Measurements from ENCODE around the gene RANBP17. TPM values are rescaled to one million over a fixed set of nuclear protein-coding genes. Genes with fewer than 3 reads are reported as not detected.

RANBP17 gene
- total RNA-seq, 2 experiments from 2014 or later = not detected

DNA sequence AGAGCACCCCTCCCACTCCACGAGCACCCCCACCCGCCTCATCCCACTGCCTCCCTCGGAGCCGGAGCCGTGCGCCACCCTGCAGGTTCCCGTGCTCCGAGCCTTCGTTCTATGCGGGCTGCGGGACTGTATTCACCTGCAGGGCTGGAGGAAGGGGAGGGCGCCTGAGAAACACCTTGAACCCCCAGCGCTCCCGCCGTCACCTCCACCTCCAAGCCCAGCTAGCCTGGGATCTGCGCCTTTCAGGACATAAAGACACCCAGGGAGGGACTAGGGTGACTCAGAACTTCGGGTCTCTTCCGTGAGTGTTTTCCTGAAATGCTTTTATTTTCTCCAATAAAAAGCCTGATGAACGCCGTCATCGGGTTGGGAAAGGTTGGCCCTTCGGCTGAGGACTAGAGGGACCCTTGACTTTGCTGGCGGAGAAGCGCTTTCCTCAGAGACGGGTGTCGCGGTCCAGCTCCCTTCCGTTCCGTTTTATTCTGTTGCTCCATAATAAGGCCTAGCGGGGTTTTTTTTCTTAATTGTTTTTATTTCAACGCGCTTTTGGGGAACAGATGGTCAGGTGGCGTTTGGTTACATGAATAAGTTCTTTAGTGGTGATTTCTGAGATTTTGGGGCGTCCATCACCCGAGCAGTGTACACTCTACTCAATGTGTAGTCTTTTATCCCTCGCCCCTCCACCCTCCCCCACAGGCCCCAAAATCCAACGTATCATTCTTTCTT is 451.8 kb downstream of the RANBP17 start:
- Mint-ChIP-seq H3K4me1 (peaks cover 23% of the 10 kb centered on the region), H3K27me3 (peaks cover 58% of the 10 kb centered on the region), H3K4me3 (no peak overlapping the region), H3K27ac (no peak overlapping the region), H3K9me3 (ENCODE audit: low read depth) (no peaks in the 10 kb centered on the region), H3K36me3 (ENCODE audit: low read depth) (no peaks in the 10 kb centered on the region)
- POLR2A ChIA-PET = no interaction called here
- intact Hi-C loops (cut with DNase I, micrococcal nuclease) = loop anchor here (2.0 to 10.0 kb wide), 3 partner anchors 23 to 1931 kb away; no protein-coding TSS in a partner anchor
- CTCF ChIA-PET = no interaction called here
- DNase-seq (peak; percentile 17), ATAC-seq (no peak)

DNA sequence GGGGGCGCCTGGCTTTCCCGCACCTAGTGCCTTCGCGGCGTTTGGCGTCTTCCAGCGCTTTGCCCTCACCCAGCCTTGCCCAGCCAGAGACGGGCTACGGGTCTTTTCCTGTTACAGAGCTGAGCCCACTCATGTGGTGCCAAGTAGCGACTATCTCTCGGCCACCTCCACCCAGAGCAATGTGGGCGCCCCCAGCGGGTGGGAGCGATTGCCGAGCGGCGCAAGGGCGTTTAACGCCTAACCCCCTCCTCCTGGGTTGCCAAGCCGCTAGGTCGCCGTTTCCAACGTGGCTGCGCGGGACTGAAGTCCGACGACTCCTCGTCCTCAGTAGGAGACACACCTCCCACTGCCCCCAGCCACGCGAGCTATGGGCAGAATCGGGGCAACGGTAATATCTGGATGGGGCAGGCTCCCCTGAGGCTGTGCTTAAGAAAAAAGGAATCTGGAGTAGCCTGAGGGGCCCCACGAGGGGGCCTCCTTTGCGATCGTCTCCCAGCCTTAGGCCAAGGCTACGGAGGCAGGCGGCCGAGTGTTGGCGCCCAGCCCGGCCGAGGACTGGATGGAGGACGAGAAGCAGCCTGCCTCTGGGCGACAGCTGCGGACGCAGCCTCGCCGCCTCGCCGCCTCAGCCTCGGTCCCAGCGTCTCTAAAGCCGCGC is 453.0 kb downstream of the RANBP17 start:
- ATAC-seq = no peak
- ChIA-PET POLR2A (no interaction called here), CTCF (interaction anchor here (1.3 kb wide), 1 partner anchor 8 kb away, joined by 3 read pairs; no protein-coding TSS in a partner anchor)
- Mint-ChIP-seq H3K9me3 (ENCODE audit: low read depth) (no peaks in the 10 kb centered on the region), H3K4me3 (no peak overlapping the region), H3K4me1 (peaks cover 23% of the 10 kb centered on the region), H3K27ac (no peak overlapping the region), H3K27me3 (peaks cover 65% of the 10 kb centered on the region), H3K36me3 (ENCODE audit: low read depth) (no peaks in the 10 kb centered on the region)
- intact Hi-C loops (cut with DNase I, micrococcal nuclease) = loop anchor here (5.0 to 10.0 kb wide), 2 partner anchors 1917 to 1930 kb away; no protein-coding TSS in a partner anchor
- DNase-seq = peak; percentile 7

DNA sequence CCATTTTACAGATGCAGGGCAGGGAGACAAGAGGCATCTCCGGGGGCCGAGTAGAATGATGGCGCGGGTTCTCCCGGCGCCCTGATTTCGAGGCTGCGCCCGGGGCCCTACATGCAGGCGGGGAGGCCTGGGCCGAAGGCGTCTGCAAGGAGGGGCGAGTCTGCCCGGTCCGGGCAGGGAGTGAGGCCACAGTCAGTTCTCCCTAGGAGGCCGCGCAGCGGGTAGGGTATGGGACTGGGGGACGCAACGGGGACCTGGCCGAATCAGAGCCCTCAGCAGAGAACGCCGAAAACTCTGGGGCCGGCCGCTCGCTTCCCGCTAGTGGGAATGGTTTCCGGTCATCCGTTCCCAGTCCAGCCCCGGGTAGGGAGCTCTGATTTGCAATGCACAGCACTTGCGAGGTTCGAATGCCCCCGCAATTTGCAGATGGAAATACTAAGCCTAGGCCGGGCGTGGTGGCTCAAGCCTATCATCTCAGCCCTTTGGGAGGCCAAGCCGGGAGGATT is 453.6 kb downstream of the RANBP17 start:
- Mint-ChIP-seq H3K4me3 (no peak overlapping the region), H3K9me3 (ENCODE audit: low read depth) (no peaks in the 10 kb centered on the region), H3K36me3 (ENCODE audit: low read depth) (no peaks in the 10 kb centered on the region), H3K27me3 (peaks cover 65% of the 10 kb centered on the region), H3K4me1 (peaks cover 22% of the 10 kb centered on the region), H3K27ac (no peak overlapping the region)
- DNase-seq (no peak), ATAC-seq (no peak)
- ChIA-PET POLR2A (no interaction called here), CTCF (interaction anchor here (1.3 kb wide), 1 partner anchor 9 kb away, joined by 3 read pairs; no protein-coding TSS in a partner anchor)
- intact Hi-C loops (cut with DNase I, micrococcal nuclease) = loop anchor here in 1 of 2 experiments (10.0 kb wide), 1 partner anchor 1929 kb away; no protein-coding TSS in a partner anchor

DNA sequence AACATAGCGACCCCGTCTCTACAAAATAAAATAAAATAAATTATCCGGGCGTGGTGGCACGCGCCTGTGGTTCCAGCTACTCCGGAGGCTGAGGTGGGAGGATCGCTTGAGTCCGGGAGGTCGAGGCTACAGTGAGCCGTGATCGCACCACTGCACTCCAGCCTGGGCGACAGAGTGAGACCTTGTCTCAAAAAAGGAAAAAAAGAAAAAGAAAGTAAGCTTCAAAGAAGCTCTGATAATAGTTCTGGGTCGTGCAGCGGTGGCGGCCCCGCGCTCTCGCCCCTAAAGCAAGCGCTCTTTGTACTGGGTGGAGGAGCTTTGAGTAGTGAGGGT is 454.1 kb downstream of the RANBP17 start:
- intact Hi-C loops (cut with DNase I, micrococcal nuclease) = loop anchor here in 1 of 2 experiments (10.0 kb wide), 1 partner anchor 1929 kb away; no protein-coding TSS in a partner anchor
- DNase-seq (no peak), ATAC-seq (no peak)
- peak overlapping the region; percentile 23 for H3K4me3 Mint-ChIP-seq
- no peak overlapping the region for H3K27ac Mint-ChIP-seq
- no peaks in the 10 kb centered on the region for H3K36me3 Mint-ChIP-seq (ENCODE audit: low read depth)
- H3K4me1 Mint-ChIP-seq = peaks cover 17% of the 10 kb centered on the region
- CTCF ChIA-PET = interaction anchor here (1.3 kb wide), 1 partner anchor 9 kb away, joined by 3 read pairs; no protein-coding TSS in a partner anchor
- H3K27me3 Mint-ChIP-seq = peaks cover 61% of the 10 kb centered on the region
- H3K9me3 Mint-ChIP-seq (ENCODE audit: low read depth) = no peaks in the 10 kb centered on the region
- POLR2A ChIA-PET = no interaction called here

DNA sequence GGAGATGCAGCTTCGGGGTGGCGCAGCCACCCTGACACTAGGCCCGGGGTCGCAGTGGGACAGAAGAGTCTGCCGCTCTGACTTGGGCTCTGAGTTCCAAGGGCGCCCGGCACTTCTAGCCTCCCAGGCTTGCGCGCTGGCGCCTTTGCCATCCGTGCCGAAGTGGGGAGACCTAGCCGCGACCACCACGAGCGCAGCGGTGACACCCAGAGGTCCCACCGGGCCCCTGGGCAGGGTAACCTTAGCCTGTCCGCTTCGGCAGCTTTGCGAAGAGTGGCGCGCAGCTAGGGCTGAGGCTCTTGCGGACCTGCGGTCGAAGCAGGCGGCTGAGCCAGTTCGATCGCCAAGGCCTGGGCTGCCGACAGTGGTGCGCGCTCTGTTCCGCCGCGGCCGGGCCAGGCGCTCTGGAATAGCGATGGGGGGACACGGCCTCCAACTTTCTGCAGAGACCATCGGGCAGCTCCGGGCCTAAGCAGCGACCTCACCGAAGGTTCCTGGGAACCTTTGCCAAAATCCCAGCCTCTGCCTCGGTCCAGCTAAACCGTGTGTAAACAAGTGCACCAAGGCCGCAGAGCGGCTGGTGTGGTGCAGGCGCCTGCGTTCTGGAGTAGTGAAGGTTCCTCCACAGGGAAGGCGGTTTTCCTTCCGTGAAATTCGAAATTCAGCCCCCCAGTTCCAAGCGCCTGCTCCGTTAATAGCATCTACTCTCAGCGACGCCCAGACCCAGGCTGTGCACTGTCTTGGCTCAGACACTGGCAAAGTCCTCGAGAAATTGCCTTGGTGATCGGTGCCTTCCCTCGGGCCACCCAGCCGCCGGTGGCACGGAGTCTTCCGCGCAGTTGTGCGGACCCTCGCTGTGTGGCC is 454.7 kb downstream of the RANBP17 start:
- Mint-ChIP-seq H3K9me3 (ENCODE audit: low read depth) (no peaks in the 10 kb centered on the region), H3K4me1 (peaks cover 17% of the 10 kb centered on the region), H3K4me3 (peak overlapping the region; percentile 23), H3K27ac (no peak overlapping the region), H3K36me3 (ENCODE audit: low read depth) (no peaks in the 10 kb centered on the region), H3K27me3 (peaks cover 62% of the 10 kb centered on the region)
- ChIA-PET CTCF (interaction anchor here (1.3 kb wide), 1 partner anchor 10 kb away, joined by 3 read pairs; no protein-coding TSS in a partner anchor), POLR2A (interaction anchor here (0.6 kb wide), 1 partner anchor 44 kb away, joined by 4 read pairs; no protein-coding TSS in a partner anchor)
- intact Hi-C loops (cut with DNase I, micrococcal nuclease) = loop anchor here in 1 of 2 experiments (10.0 kb wide), 1 partner anchor 1928 kb away; no protein-coding TSS in a partner anchor
- ATAC-seq (no peak), DNase-seq (peak; percentile 14)

DNA sequence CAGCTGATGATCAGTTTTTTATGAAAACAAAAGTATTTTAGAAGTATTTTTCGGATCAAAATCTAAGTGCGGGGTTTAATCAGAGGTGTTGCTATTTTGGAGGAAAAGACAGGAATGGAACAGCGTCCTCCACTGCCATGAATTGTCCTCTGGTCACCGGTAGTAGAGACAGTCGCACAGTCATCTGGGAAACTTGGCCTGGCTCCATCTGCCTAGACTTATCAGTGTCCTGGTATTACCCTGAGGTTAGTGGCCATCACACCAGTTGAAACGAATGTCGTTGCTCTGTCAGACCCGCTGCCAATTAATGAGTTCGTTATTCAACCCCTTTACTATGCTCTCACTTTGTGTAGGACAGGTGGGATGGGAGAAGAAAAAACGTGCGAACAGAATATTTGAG is 455.4 kb downstream of the RANBP17 start:
- Mint-ChIP-seq H3K9me3 (ENCODE audit: low read depth) (no peaks in the 10 kb centered on the region), H3K4me3 (no peak overlapping the region), H3K36me3 (ENCODE audit: low read depth) (no peaks in the 10 kb centered on the region), H3K27ac (no peak overlapping the region), H3K27me3 (peaks cover 66% of the 10 kb centered on the region), H3K4me1 (peaks cover 17% of the 10 kb centered on the region)
- ChIA-PET CTCF (no interaction called here), POLR2A (no interaction called here)
- intact Hi-C loops (cut with DNase I, micrococcal nuclease) = loop anchor here in 1 of 2 experiments (10.0 kb wide), 1 partner anchor 1928 kb away; no protein-coding TSS in a partner anchor
- ATAC-seq = no peak
- no peak for DNase-seq

DNA sequence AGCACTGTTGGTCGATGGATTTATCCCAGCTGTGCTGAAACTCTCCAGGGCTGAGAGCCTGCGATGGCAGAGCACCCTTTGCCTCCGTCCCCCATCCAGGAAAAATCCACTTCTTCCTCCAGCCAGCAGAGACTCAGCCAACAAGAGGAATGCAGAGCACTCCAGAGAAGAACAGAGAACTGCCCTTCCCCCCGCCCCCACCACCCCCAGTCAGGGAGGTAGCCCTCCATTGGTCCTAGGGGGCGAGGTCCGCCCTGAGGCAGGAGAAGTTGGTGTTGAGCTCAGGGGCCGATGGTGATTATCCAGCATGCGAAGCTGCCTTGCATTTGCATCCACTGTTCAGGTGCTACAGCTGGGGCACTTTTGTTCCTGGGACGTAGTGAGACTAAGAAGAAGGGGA is 456.2 kb downstream of the RANBP17 start:
- no peak for ATAC-seq
- no peaks in the 10 kb centered on the region for H3K9me3 Mint-ChIP-seq (ENCODE audit: low read depth)
- no peak for DNase-seq
- no peak overlapping the region for H3K27ac Mint-ChIP-seq
- H3K4me1 Mint-ChIP-seq = peaks cover 10% of the 10 kb centered on the region
- H3K27me3 Mint-ChIP-seq = peaks cover 63% of the 10 kb centered on the region
- intact Hi-C loops (cut with DNase I, micrococcal nuclease) = loop anchor here in 1 of 2 experiments (10.0 kb wide), 1 partner anchor 1927 kb away; no protein-coding TSS in a partner anchor
- no peaks in the 10 kb centered on the region for H3K36me3 Mint-ChIP-seq (ENCODE audit: low read depth)
- POLR2A ChIA-PET = no interaction called here
- CTCF ChIA-PET = interaction anchor here (1.1 kb wide), 1 partner anchor 8 kb away, joined by 6 read pairs; no protein-coding TSS in a partner anchor
- H3K4me3 Mint-ChIP-seq = no peak overlapping the region

DNA sequence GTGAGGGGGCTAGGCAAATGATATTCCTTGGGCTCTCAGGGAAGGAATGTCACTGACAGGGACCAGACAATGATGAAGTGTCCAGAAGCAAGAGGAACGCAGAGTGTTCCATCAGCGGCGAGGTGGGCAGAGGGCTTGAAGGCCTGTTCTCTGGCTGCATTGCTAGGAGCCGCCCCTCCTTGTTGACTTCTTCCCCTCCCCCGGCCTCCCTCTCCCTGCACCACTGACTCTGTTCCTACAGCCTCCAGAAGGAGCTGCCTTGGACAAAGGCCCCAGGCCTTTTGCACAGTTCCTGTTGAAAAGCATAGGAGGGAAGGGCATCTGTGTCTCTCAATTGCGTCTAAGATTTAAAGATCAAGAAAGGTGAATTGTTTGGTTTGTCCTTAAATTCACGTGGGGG is 459.6 kb downstream of the RANBP17 start:
- Mint-ChIP-seq H3K4me1 (no peaks in the 10 kb centered on the region), H3K9me3 (ENCODE audit: low read depth) (no peaks in the 10 kb centered on the region), H3K27me3 (peaks cover 57% of the 10 kb centered on the region), H3K27ac (no peak overlapping the region), H3K4me3 (no peak overlapping the region), H3K36me3 (ENCODE audit: low read depth) (no peaks in the 10 kb centered on the region)
- DNase-seq = no peak
- intact Hi-C loops (cut with DNase I, micrococcal nuclease) = no loop called here
- ChIA-PET POLR2A (no interaction called here), CTCF (interaction anchor here (1.0 kb wide), 1 partner anchor 14 kb away, joined by 3 read pairs; no protein-coding TSS in a partner anchor)
- no peak for ATAC-seq

DNA sequence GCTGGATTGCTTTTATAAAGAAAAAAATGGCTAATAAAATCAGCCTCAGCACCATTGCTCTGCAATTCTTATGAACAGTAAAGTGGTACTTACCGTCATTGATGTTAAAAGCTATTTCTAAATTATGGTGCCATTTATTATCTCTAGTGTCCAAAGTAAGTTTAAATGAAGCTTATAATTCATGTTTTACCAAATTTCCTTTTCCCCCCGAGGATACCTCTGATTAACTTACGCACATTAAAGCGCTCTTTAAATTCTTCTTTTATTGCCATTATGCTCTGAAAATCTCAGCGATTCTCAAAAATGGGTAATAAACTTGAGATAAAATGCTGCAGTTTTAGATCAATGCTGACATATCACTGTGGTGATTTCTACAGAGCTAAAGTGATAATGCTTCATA is 460.7 kb downstream of the RANBP17 start:
- DNase-seq (no peak), ATAC-seq (no peak)
- Mint-ChIP-seq H3K36me3 (ENCODE audit: low read depth) (no peaks in the 10 kb centered on the region), H3K27ac (no peak overlapping the region), H3K27me3 (peaks cover 53% of the 10 kb centered on the region), H3K4me1 (no peaks in the 10 kb centered on the region), H3K4me3 (no peak overlapping the region), H3K9me3 (ENCODE audit: low read depth) (no peaks in the 10 kb centered on the region)
- intact Hi-C loops (cut with DNase I, micrococcal nuclease) = no loop called here
- ChIA-PET POLR2A (no interaction called here), CTCF (interaction anchor here (1.0 kb wide), 1 partner anchor 361 kb away, joined by 3 read pairs; no protein-coding TSS in a partner anchor)

DNA sequence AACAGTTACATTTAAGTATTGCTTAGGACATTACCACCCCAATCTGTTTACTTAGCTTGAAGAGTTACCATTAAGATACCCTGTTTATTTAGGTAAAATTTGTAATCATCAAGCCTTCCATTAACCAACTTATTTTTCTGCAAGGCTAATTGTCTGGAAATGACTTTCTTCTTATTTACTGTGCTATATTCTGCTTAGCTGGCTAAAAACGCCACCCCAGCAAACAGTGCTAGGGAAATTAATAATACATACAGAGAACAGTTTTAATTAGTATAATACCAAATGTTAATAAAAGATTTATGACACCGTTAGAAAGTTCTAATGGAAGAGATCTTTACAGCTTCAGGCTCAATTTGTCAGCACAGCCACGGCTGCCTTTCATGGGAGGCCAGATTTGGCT is 461.2 kb downstream of the RANBP17 start:
- Mint-ChIP-seq H3K27me3 (peaks cover 50% of the 10 kb centered on the region), H3K4me1 (no peaks in the 10 kb centered on the region), H3K9me3 (ENCODE audit: low read depth) (no peaks in the 10 kb centered on the region), H3K36me3 (ENCODE audit: low read depth) (no peaks in the 10 kb centered on the region), H3K4me3 (no peak overlapping the region), H3K27ac (no peak overlapping the region)
- CTCF ChIA-PET = interaction anchor here (1.0 kb wide), 1 partner anchor 361 kb away, joined by 3 read pairs; no protein-coding TSS in a partner anchor
- ATAC-seq (no peak), DNase-seq (no peak)
- POLR2A ChIA-PET = no interaction called here
- intact Hi-C loops (cut with DNase I, micrococcal nuclease) = no loop called here

Measured in activated CD4-positive, alpha-beta T cell treated with anti-CD3 and anti-CD28 coated beads for 36 hours (primary cell).